Panc1 (cell line): ENCODE measurements around the gene FHIT. TPM values are rescaled to one million over a fixed set of nuclear protein-coding genes. Genes with fewer than 3 reads are reported as not detected.

Source experiments
- ATAC-seq: fragments of 200-7000 bp; cut with Tn5 transposase; 2 replicates; pipeline ENCODE4 v1.9.1; 2020; ENCODE audit warnings: mild to moderate bottlenecking, moderate library complexity
- BruUV-seq: library from RNA; stranded (reverse); fragments of 400-500 nt; replicated peaks from 2 replicates; lab custom pipeline; 2021; lab: Mats Ljungman, UMichigan
- CTCF ChIA-PET: fragments of 300-600 bp; sonication (Branson Sonifier 250); formaldehyde crosslinking; loops from one replicate; lab custom pipeline; 2022; ENCODE audit warnings: antibody characterized with exemption; lab: Charles Lee
- POLR2A ChIA-PET: fragments of 300-600 bp; sonication (Branson Sonifier 250); formaldehyde crosslinking; loops from one replicate; lab custom pipeline; 2022; ENCODE audit warnings: antibody characterized with exemption; lab: Charles Lee
- DNase-seq: peaks from one replicate; pipeline ENCODE4 v3.0.0-alpha.2; 2010; ENCODE audit warnings: low read depth, low spot score
- H3K27ac ChIP-seq: 2 replicates; pipeline ENCODE4 v1.5.1; 2011; ENCODE audit warnings: mild to moderate bottlenecking, low read length, inconsistent platforms
- H3K27me3 ChIP-seq: fragments of 200-500 bp; sonication (Bioruptor generic); 2 replicates; pipeline ENCODE4 v1.6.0; 2014; ENCODE audit warnings: low read length, inconsistent platforms; ENCODE audit not compliant: control insufficient read depth, insufficient read depth
- H3K36me3 ChIP-seq: fragments of 200-500 bp; sonication (Bioruptor generic); 2 replicates; pipeline ENCODE4 v1.5.1; 2014; ENCODE audit warnings: inconsistent platforms, mild to moderate bottlenecking, low read length, moderate library complexity; ENCODE audit not compliant: control insufficient read depth, insufficient read depth
- H3K4me1 ChIP-seq: 2 replicates; pipeline ENCODE4 v1.5.1; 2011; ENCODE audit warnings: inconsistent platforms, mild to moderate bottlenecking, low read length, moderate library complexity; ENCODE audit not compliant: control insufficient read depth, insufficient read depth
- H3K4me3 ChIP-seq, 2 experiments: 2 replicates each; pipeline ENCODE4 v1.5.1; 2011 to 2012; ENCODE audit warnings: low read depth in 2 of 2, low read length in 2 of 2, mild to moderate bottlenecking in 2 of 2, inconsistent platforms in 1 of 2, moderate library complexity in 1 of 2
- H3K9me3 ChIP-seq: fragments of 200-500 bp; sonication (Bioruptor generic); 2 replicates; pipeline ENCODE4 v1.5.1; 2014; ENCODE audit warnings: low read depth, mild to moderate bottlenecking, inconsistent platforms, low read length, moderate library complexity; ENCODE audit not compliant: control insufficient read depth, insufficient read depth
- CTCF ChIP-seq: fragments of 450-650 bp; IDR thresholded peaks from 2 replicates; pipeline ENCODE4 v1.5.1; 2017; ENCODE audit warnings: mild to moderate bottlenecking
- POLR2AphosphoS5 ChIP-seq: IDR thresholded peaks from 2 replicates; pipeline ENCODE4 v1.6.1; 2012; ENCODE audit warnings: mild to moderate bottlenecking, low read depth, low read length, moderate library complexity
- REST ChIP-seq, 2 experiments: IDR thresholded peaks; 2 replicates each; pipeline ENCODE4 v1.6.1; 2011 to 2012; ENCODE audit warnings: low read depth in 2 of 2, control low read depth in 1 of 2, low read length in 1 of 2, mild to moderate bottlenecking in 1 of 2, moderate library complexity in 1 of 2; ENCODE audit not compliant: insufficient read depth in 1 of 2
- SIN3A ChIP-seq: IDR thresholded peaks from 2 replicates; pipeline ENCODE4 v1.6.1; 2012; ENCODE audit warnings: low read depth, mild to moderate bottlenecking, low read length, moderate library complexity, borderline replicate concordance; ENCODE audit not compliant: insufficient read depth
- TCF7L2 ChIP-seq: IDR thresholded peaks from 2 replicates; pipeline ENCODE4 v1.6.1; 2011; ENCODE audit warnings: mild to moderate bottlenecking, low read depth, low read length, inconsistent platforms
- in situ Hi-C: cut with HindIII; loops from 2 replicates; pipeline ENCODE4 v1.10.0; 2016; ENCODE audit warnings: low sequenced_read_pairs, low pct_unique_long_range_greater_than_20kb
- intact Hi-C: fragments of 100-400 bp; cut with micrococcal nuclease; formaldehyde crosslinking; loops from one replicate; pipeline ENCODE4 v1.10.0; 2022; ENCODE audit not compliant: unreplicated experiment
- total RNA-seq: library from RNA; stranded (reverse); gene quantifications from one replicate; pipeline ENCODE4 v1.2.1, GENCODE V29; 2021; ENCODE audit not compliant: unreplicated experiment

Gene FHIT
- total RNA-seq, 1 experiment from 2014 or later = 2.2 TPM

GRCh38 chr3:60355825-60356224 lies 895.4 kb downstream of the FHIT start:
- in situ Hi-C loops = no loop called here
- BruUV-seq = no TSS peak

GRCh38 chr3:60351481-60351880 lies 899.8 kb downstream of the FHIT start:
- intact Hi-C loops (no loop called here), in situ Hi-C loops (no loop called here)
- no peak for ATAC-seq
- DNase-seq = no peak
- H3K4me3 ChIP-seq = no peak overlapping the region
- BruUV-seq = no TSS peak
- ChIA-PET POLR2A (no interaction called here), CTCF (no interaction called here)
- no peaks in the 10 kb centered on the region for H3K9me3 ChIP-seq
- H3K27ac ChIP-seq = no peak overlapping the region
- no peaks in the 10 kb centered on the region for H3K36me3 ChIP-seq
- TF ChIP-seq TCF7L2 = no peak
- no peak for TF ChIP-seq REST (IDR thresholded peaks at IDR 0.05; ENCODE audit: insufficient read depth in 1 of 2, low read depth in 2 of 2, low read length in 1 of 2)
- TF ChIP-seq SIN3A = no peak
- H3K27me3 ChIP-seq = no peaks in the 10 kb centered on the region
- no peaks in the 10 kb centered on the region for H3K4me1 ChIP-seq

More at GRCh38 chr3:60355825-60356224, 895.4 kb downstream of the FHIT start:
- H3K27ac ChIP-seq = no peak overlapping the region
- DNase-seq = no peak
- no peak for TF ChIP-seq SIN3A
- TF ChIP-seq POLR2AphosphoS5 = no peak
- TF ChIP-seq TCF7L2 = no peak
- TF ChIP-seq CTCF = no peak
- TF ChIP-seq REST (IDR thresholded peaks at IDR 0.05; ENCODE audit: insufficient read depth in 1 of 2, low read depth in 2 of 2, low read length in 1 of 2) = no peak
- CTCF ChIA-PET = no interaction called here
- H3K9me3 ChIP-seq = no peaks in the 10 kb centered on the region
- ATAC-seq = no peak
- no peaks in the 10 kb centered on the region for H3K4me1 ChIP-seq
- intact Hi-C loops = no loop called here
- no peak overlapping the region for H3K4me3 ChIP-seq
- no peaks in the 10 kb centered on the region for H3K36me3 ChIP-seq
- H3K27me3 ChIP-seq = no peaks in the 10 kb centered on the region
- POLR2A ChIA-PET = no interaction called here
